SH-SY5Y (cell line): ENCODE measurements around the gene KCNQ4.

Experiments used
- GATA2 ChIP-seq: IDR thresholded peaks from 2 replicates; pipeline ENCODE4 v1.6.1; 2011; ENCODE audit warnings: mild to moderate bottlenecking, low read depth, low read length
- GATA3 ChIP-seq: IDR thresholded peaks from 2 replicates; pipeline ENCODE4 v1.6.1; 2011; ENCODE audit warnings: low read depth, mild to moderate bottlenecking, low read length, moderate library complexity

Gene KCNQ4

DNA sequence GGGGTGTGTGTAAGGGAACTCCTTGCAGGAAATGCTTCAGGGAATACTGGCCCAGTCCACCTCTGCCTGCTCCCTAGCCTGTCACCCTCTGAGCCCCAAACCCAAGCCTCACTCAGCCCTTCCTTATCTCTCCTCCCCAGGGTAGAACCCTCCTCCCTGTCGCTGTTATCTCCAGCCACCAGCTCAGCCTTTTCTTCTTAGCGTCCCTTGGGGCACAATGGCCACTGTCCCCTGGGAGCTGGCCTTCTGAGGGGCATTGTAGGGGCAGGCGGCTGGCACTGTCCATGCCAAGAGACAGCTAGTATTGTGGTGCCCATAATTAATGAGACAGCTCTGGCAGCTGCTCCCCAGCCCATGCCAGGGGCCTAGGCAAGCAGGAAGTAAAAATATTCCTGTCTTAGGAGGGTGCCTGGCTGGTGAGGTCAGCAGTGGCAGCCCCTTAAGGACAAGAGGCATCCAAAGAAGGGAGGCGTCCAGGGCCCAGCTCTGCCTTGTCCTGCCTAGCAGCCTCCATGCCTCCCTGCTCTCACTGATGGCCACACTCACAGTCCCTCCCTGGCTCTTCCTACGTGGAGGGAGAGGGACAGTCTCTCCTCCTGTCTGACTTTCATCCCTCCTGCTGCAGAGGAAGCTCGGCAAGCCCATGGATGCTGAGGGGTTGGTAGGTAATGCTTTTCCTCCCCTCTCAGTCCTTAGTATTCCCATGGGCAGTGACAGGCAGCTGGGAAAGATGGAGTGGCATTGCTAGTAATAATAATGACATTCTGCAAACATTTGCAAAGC is 37.5 kb downstream of the KCNQ4 start:
- TF ChIP-seq GATA3 (no peak), GATA2 (peak; percentile 51)

DNA sequence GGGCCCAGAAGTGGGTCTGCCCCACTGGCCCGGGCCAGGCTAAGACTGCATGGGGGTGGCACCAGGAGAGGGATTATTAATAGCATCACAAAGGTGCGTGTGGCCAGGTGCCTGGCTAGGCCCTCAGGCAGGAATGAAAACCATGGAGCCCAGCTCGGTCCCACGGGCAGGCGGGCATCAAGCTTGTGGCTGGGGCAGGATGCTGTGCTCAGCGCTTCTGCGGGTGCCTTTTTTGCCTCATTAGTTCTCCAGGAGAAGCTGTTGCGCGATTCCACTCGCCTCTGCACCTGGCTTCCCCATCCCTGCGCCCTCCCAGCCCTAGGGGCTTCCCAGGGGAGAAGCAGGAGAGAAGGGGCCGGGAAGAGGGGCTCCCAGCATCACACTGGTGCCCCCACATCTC is 39.3 kb downstream of the KCNQ4 start:
- no peak for TF ChIP-seq GATA3
- TF ChIP-seq GATA2: no peak

DNA sequence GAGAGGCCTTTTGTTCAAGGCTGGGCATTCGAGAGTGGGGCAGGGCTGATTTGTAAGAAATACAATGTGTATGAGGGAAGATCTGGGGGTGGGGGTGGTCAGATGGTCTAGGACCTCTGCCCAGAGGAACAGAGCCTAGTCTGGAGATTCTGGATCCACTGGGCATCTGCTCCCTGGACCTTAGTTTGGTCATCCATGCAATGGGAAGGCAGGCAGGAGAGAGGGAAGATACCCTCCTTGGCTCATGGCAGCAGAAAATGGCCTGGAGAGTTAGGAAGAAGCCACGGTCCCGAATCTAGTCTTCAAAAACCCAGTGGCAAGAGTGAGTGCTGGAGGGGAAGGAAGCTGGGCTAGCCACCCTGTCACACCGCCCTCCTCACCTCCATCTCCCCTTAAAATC is 39.8 kb downstream of the KCNQ4 start:
- TF ChIP-seq GATA3 (no peak), GATA2 (no peak)

DNA sequence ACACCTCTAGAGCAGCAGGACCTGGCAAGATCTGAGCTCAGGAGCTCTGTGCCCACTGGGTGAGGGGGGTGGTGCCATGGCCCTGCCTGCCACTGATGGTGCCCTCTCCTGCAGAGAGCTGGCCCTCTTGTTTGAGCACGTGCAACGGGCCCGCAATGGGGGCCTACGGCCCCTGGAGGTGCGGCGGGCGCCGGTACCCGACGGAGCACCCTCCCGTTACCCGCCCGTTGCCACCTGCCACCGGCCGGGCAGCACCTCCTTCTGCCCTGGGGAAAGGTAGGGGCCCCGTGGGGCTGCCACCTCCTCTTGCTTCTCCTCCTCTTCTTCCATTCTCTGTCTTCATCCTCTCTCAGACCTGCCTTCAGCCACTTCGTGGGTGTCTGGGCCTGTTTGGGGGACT is 40.4 kb downstream of the KCNQ4 start:
- no peak for TF ChIP-seq GATA3
- TF ChIP-seq GATA2: no peak

DNA sequence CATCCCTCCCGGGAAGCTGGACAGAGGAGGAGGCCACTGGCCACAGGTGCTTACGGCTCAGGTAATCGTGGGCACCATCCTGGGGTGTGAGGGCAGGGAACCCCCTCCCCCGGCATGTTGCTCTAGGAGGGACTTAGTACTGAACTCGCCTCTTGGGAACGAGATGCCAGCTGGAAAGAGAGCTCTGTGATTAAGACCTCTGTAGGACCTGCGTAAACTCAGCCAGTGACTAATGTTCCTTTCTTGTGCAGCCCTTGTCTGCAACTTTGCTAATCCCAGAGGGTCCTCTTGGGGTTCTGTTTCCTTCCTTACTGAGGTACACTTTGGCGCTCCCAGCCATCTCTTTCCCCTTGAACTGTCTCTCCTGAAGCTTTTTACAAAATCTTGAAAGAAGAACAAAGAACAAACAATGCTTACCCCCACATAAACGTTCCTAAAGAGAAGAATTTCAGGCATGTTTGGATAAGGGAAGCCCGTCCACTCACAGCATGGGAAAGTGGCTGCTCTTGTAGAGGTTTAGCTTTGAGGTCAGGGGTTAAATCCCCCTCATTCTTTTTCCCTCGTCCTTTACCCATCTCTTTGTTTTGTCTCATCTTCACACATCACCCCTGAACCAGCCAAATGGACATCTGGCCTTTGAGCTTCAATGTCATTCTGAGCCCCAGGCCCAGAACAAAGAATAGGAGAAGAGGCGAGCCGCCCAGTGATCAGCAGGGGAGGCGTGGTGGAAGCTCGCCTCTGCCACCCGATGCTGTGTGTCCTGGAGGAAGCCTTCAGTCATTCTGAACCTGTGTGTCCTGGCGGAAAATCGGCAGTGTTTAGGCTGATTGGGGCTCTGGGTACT is 41.2 kb downstream of the KCNQ4 start:
- no peak for TF ChIP-seq GATA3
- TF ChIP-seq GATA2: no peak

DNA sequence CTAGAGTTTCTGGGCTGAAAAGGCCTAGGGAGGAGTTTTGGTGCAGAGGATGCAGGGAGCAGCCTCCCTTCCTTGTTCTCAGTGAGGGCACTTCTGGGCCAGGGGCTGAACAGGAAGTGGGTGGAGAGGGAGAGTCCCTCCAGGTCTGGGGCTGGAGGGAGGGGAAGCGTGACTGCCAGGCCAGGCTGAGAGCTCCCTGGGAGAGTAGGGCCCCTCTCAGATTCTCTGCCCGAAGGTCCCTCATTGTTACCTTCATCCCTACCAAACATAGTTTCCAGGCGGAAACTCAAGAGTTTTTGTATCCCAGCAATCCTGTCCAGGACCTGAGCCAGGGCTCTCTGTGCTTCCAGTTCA is 41.8 kb downstream of the KCNQ4 start:
- TF ChIP-seq GATA2 (no peak), GATA3 (no peak)

DNA sequence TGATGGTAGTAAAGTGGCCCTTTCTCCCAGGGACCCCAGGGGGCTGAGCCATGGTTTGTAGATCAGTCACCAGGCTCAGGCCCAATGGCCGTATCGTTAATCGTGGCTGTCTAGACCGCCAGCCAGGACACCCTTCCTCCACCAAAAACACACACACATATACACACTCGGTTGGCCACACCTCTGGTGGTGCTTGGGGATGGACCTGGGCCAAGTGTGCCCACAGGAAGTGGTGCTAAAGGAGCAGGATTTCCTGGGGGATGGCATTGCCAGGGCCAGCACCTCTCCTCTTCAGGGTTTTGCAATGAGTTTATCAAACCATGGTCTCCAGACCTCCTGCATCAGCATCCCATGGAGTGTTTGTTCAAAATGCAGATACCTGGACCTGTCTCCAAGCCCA is 42.4 kb downstream of the KCNQ4 start:
- TF ChIP-seq GATA3 (no peak), GATA2 (no peak)

DNA sequence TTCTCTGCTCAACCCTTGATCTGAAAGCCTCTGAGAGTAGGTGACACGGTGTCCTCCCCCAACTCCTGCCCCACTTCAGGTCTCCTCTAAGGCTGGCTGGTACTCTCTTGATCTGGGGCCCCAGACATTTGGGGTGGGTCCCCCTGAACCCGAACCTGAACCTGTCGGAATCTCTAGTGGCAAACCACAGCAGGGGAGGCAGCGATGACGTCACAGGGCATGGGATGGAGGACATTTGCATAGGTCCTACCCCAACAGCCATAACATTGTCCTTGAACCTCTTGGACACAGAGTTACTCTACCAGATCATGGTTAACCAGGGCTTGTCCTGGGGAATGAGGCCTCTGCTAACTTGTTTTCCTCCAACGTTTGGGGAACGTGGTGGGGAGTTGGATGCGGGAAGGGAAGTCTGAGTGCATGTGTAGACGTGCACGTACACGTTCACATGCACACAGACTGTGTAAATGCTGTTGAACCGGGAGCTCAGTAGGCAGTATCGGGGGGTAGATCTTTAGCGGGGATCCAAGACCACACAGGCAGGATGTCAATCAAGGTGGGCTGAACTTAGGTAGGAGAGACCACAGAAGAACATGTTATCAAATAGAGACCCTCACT is 46.2 kb downstream of the KCNQ4 start:
- TF ChIP-seq GATA2 (no peak), GATA3 (no peak)

DNA sequence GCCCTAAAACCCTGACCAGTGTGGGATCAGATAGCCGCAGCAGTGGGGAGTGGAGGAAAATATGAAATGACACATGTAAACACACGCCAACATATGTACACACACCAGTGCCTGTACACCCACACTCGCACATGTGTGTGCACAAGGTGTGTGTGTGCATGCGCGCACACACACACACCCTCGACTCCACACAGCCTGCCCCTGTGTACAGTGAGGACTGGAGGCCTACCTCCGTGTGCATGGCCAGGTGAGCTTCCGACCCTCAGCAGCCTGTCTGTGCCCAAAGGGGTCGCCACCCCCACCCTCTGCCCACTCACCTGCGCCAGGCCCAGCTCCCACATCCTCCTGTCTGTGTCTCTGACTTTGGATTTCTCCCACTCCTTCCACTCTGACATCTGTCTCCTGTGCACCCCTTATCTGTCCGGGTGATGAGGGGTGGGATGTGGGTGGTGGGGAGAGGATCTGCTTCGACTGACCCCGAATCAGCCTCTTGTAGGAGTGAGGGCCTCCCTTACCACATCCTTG is 46.9 kb downstream of the KCNQ4 start:
- TF ChIP-seq GATA2: no peak
- no peak for TF ChIP-seq GATA3

DNA sequence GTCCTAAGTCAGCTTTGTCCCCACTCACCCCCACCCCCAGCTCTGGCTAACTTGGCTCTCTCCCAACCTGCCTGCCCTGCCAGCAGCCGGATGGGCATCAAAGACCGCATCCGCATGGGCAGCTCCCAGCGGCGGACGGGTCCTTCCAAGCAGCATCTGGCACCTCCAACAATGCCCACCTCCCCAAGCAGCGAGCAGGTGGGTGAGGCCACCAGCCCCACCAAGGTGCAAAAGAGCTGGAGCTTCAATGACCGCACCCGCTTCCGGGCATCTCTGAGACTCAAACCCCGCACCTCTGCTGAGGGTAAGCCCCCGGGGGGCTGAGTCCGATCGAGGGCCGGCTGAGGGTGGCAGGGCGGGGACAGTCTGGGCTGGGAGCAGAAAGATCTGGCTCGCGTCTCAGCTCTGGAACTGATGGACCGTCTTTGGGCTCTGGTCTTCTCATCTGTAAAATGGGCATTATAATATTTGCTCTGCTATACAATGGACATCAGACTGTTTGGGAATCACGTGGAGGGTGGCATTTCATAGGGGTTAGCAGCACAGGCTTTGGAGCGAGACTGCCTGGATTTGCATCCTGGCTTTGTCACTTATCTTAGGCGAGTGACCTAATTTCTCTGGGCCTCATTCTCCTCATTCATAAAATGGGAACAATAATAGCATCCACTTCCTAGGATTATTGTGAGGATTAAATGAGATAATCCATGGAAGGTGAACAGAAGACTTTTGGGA is 47.6 kb downstream of the KCNQ4 start:
- no peak for TF ChIP-seq GATA3
- no peak for TF ChIP-seq GATA2

DNA sequence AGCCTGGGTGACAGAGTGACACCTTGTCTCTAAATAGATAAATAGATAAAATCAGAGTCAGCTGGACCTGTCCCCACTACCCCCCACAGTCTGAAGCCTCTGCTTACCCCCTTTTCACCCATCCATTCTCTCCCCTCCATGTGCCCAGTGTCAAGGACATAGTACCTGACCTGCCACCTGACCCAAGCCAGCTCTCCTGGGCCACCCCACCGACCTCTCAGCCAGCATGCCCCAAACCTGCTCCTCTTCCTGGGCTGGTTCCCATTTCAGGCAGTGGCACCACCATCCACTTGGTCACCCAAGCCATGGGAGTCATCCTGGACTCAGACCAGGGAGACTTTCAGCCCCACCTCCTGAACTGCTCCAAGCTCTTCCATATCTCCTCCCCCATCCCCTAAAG is 50.4 kb downstream of the KCNQ4 start:
- TF ChIP-seq GATA2 (no peak), GATA3 (no peak)

DNA sequence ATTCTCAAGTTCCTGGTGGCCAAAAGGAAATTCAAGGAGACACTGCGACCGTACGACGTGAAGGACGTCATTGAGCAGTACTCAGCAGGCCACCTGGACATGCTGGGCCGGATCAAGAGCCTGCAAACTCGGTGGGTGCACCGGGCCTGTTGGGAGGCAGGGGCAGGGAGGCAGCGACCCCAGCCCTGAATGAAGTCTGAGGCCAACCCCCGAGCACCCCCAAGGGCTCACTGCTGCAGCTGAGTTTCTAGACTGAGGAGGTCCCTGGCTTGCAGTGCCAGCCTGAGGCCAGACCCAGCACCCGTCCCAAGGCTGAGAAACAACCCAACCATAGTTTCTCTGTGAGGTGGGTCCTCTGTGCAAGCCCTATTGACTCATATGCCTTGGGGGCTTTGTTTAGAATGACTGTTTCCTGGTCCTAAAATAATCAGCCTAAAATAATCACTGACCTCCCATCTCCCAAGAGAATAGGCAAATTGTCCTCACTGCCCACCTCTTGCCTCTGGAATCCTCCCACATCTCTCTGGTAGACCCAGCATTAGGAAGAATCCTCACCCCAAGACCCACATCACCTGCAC is 51.5 kb downstream of the KCNQ4 start:
- TF ChIP-seq GATA3 (no peak), GATA2 (no peak)

DNA sequence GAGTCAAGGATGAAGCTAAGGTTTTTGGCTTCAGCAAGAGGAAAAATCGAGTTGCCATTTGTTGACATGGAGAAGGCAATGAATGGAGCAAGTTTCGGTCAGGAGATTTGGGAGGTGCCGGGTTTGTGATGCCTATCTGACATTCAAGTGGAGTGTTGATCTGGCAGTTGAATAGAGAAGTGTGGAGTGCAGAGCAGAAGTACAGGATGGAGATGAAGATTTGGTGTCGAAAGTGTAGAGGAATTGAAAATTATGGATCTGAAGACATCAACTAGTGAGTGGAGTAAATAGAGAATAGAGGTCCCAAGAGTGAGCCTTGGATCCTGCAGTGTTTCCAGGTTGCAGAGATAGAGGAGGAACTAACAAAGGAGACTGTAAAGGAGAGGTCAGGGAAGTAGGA is 52.7 kb downstream of the KCNQ4 start:
- no peak for TF ChIP-seq GATA3
- TF ChIP-seq GATA2: no peak
